Activated CD4-positive, alpha-beta T cell treated with anti-CD3 and anti-CD28 coated beads for 24 hours (primary cell): ENCODE data around the gene DHRS11.
A peak's percentile ranks its signal among the peaks of the same experiment; 100 is the strongest.

ENCODE experiments used
- DNase-seq, 2 donors: peaks; one replicate each; pipeline ENCODE4 v3.0.0-alpha.2; 2020; ENCODE audit warnings: low read depth in 2 of 2

DHRS11 gene

GRCh38 chr17:36591434-36592315 is at the start of gene DHRS11:
Gene DHRS11, plus strand, starts transcription at chr17:36591879. Its CDS starts 131 bp downstream, at chr17:36592010.
- DNase-seq: peak; percentile 72 to 76

- no peak for DNase-seq
Observed at GRCh38 chr17:36542755-36543154, 48.9 kb upstream of the DHRS11 start.

- no peak for DNase-seq
Observed at GRCh38 chr17:36544044-36544306, 47.7 kb upstream of the DHRS11 start.

GRCh38 chr17:36544307-36545076 is 47.2 kb upstream of the DHRS11 start, which contains the start of gene GGNBP2:
Gene GGNBP2, plus strand, starts transcription at chr17:36544919. Its CDS starts 806 bp downstream, at chr17:36545725.
- peak; percentile 80 to 82 for DNase-seq

- no peak for DNase-seq
Observed at GRCh38 chr17:36545077-36545464, 46.6 kb upstream of the DHRS11 start.

- DNase-seq: peak; percentile 90 to 91
Observed at GRCh38 chr17:36545465-36546417, 45.9 kb upstream of the DHRS11 start.

GRCh38 chr17:36546418-36547093 is 45.1 kb upstream of the DHRS11 start:
- no peak for DNase-seq

- no peak for DNase-seq
Observed at GRCh38 chr17:36547776-36548175, 43.9 kb upstream of the DHRS11 start.

- no peak for DNase-seq
Observed at GRCh38 chr17:36550491-36551417, 40.9 kb upstream of the DHRS11 start.

GRCh38 chr17:36553459-36553858 is 38.2 kb upstream of the DHRS11 start:
- DNase-seq: no peak

- no peak for DNase-seq
Observed at GRCh38 chr17:36566081-36566480, 25.6 kb upstream of the DHRS11 start.

- DNase-seq: no peak
Observed at GRCh38 chr17:36575028-36575427, 16.7 kb upstream of the DHRS11 start.

- no peak for DNase-seq
Observed at GRCh38 chr17:36576793-36577192, 14.9 kb upstream of the DHRS11 start.

- DNase-seq: no peak
Observed at GRCh38 chr17:36578671-36579070, 13.0 kb upstream of the DHRS11 start.

GRCh38 chr17:36583787-36584186 is 7.9 kb upstream of the DHRS11 start:
- no peak for DNase-seq

- no peak for DNase-seq
Observed at GRCh38 chr17:36586138-36586537, 5.5 kb upstream of the DHRS11 start.

- no peak for DNase-seq
Observed at GRCh38 chr17:36590082-36590481, 1.6 kb upstream of the DHRS11 start.

- DNase-seq: no peak
Observed at GRCh38 chr17:36592316-36592715, 637 bp downstream of the DHRS11 start.

GRCh38 chr17:36592716-36593321 is 1.1 kb downstream of the DHRS11 start:
- no peak for DNase-seq
